Stimulated activated naive CD8-positive, alpha-beta T cell treated with anti-CD3 and anti-CD28 coated beads, Interleukin-15, amount 100 ng/mL, for 72 hours (primary cell): ENCODE results near the gene RPP40.
"Not testable (repeated sequence)": the region's sequence is repeated elsewhere in the genome, so short reads cannot be mapped to it uniquely, and the experiment has no call there.

Experiments
- ATAC-seq: fragments of 150-1000 bp; cut with Tn5 transposase; 2 replicates; pipeline ENCODE4 v1.10.0; 2021; ENCODE audit warnings: mild to moderate bottlenecking, moderate library complexity
- DNase-seq, 2 donors: peaks; one replicate each; pipeline ENCODE4 v3.0.0; 2021 to 2022
- H3K27ac Mint-ChIP-seq, 2 donors: one replicate each; pipeline ENCODE4 v1.8.0; 2022; ENCODE audit warnings: mild to moderate bottlenecking in 2 of 2, mixed read lengths in 2 of 2, moderate library complexity in 2 of 2
- H3K27me3 Mint-ChIP-seq: one replicate; pipeline ENCODE4 v1.8.0; 2022; ENCODE audit warnings: mixed read lengths
- H3K4me1 Mint-ChIP-seq: one replicate; pipeline ENCODE4 v1.8.0; 2022; ENCODE audit warnings: mild to moderate bottlenecking, mixed read lengths
- H3K4me3 Mint-ChIP-seq, 2 donors: one replicate each; pipeline ENCODE4 v1.8.0; 2022; ENCODE audit warnings: mild to moderate bottlenecking in 2 of 2, mixed read lengths in 2 of 2, moderate library complexity in 1 of 2
- H3K9me3 Mint-ChIP-seq, 2 donors: one replicate each; pipeline ENCODE4 v1.8.0; 2022; ENCODE audit warnings: mixed read lengths in 2 of 2

RPP40 gene

DNA sequence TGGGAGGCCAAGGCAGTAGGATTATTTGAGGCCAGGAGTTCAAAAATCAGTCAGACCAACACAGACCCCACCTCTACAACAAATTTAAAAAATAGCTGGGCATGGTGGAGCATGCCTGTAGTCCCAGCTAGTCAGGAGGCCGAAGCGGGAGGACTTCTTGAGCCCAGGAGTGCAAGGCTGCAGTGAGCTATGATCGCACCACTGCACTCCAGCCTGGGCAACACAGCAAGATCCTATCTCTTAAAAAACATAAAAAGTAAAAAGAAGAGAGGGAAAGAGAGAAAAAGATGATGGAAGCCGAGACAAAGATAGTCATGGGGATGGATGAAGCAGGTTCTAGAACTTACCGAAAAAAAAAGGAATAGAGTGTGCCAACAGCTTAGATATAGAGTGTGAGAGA lies 25.8 kb upstream of the RPP40 start:
- no peak overlapping the region for H3K27ac Mint-ChIP-seq
- ATAC-seq (no peak), DNase-seq (no peak)
- H3K4me1 Mint-ChIP-seq: peaks cover 21% of the 10 kb centered on the region
- H3K4me3 Mint-ChIP-seq: no peak overlapping the region
- no peaks in the 10 kb centered on the region for H3K9me3 Mint-ChIP-seq
- peaks cover 8% of the 10 kb centered on the region for H3K27me3 Mint-ChIP-seq

DNA sequence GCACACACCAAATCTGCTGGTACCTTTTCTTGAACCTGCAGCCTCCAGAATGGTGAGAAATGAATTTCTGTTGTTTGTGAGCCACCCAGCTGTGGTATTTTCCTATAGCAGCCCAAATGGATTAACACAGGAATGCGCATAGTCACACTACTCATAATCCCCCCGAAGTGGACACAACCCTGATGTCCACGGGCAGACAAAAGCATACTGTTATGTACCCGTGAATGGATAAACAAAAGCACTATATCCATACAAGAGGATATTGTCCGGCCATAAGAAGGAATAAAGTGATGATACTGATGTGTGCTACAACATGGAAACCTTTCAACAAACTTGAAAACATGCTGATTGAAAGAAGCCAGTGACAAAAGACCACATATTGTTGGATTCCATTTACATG lies 25.1 kb upstream of the RPP40 start:
- H3K4me3 Mint-ChIP-seq: no peak overlapping the region
- no peak for ATAC-seq
- peaks cover 21% of the 10 kb centered on the region for H3K4me1 Mint-ChIP-seq
- no peak for DNase-seq
- H3K27ac Mint-ChIP-seq: no peak overlapping the region
- peaks cover 8% of the 10 kb centered on the region for H3K27me3 Mint-ChIP-seq
- no peaks in the 10 kb centered on the region for H3K9me3 Mint-ChIP-seq

DNA sequence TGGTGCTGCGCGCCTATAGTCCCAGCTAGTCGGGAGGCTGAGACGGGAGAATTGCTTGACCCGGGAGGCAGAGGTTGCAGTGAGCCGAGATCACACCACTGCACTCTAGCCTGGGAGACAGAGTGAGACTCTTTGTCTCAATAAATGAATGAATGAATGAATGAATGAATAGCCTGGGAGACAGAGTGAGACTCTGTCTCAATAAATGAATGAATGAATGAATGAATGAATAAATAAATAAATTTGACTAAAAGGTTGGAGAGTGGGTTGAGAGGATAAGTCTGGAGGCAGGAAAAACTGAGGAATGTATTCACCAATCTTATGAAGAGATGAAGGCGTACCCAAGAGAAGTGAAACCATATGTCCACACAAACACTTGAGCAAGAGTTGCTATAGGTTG lies 24.5 kb upstream of the RPP40 start:
- DNase-seq: no peak
- ATAC-seq: no peak
- Mint-ChIP-seq H3K27me3 (peaks cover 8% of the 10 kb centered on the region), H3K4me1 (peaks cover 21% of the 10 kb centered on the region), H3K4me3 (no peak overlapping the region), H3K9me3 (no peaks in the 10 kb centered on the region), H3K27ac (no peak overlapping the region)

DNA sequence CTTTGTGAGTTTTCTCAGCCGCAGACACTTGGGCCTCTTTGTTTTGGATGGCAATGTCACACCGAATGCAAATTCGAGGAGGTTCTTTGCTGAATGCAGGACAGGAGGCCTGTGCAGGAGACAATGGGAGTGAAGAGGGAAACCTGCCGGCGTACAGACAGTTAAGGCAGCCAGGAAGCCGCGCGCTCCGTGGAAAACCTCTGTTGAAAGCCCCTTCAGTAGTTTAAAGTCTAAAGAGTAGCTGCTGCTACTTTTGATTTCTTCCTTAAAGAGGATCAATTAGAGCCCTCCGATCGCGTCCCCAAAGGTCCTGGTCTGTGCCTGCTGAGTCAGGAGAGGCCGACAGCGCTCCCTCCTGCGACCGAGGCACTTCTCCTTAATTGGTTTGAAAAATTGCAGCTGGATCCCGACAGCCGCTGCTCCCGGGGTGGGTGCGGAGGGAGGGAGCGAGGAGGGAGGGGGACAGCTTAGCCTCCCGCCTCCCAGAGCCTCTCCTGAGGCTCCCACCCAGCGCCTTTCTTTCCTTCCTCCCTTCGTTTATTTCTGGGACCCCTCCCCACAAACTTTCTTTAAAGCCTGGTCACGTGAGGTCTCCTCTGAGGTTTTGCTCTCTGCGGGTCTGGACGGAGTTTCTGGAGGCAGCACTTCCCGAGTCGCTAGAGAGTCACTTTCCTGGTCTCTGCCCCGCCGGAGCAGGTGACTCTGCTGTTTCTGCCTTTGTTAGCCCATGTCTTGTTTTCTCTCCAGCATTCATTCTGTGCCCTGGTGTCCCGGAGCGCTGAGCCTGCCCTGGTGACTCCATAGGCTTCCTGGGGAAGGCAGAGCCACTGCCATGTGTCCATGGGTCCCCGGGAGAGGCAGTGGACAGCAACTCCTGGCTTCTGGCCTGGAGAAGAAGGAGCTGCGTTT lies 22.3 kb upstream of the RPP40 start:
- peaks cover 8% of the 10 kb centered on the region for H3K27me3 Mint-ChIP-seq
- ATAC-seq (no peak), DNase-seq (no peak)
- H3K4me3 Mint-ChIP-seq: peak overlapping the region; percentile 85 to 94
- peaks cover 21% of the 10 kb centered on the region for H3K4me1 Mint-ChIP-seq
- H3K9me3 Mint-ChIP-seq: no peaks in the 10 kb centered on the region
- peak overlapping the region; percentile 95 to 98 for H3K27ac Mint-ChIP-seq

DNA sequence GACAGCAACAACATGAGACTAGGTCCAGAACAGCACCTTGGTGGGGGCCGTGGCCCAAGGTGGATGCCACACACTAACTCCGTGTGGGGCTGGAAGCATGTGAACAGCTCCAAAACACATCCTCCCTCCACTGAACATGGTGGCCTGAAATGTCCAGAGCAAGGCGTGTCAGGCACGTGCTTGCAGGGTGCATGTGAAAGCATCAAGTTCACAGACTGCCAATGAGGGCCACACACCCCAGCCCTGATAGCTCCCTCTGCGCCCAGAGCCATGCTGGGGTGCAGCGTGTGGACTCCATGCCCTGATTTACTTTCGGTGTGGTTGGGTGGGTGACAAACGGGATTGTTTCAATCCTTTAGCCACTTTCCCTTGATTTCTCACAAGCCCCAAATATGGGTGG lies 20.1 kb upstream of the RPP40 start:
- Mint-ChIP-seq H3K9me3 (peaks cover 4 to 12% of the 10 kb centered on the region in 2 donors), H3K4me1 (peaks cover 14% of the 10 kb centered on the region), H3K4me3 (no peak overlapping the region), H3K27ac (no peak overlapping the region), H3K27me3 (peaks cover 8% of the 10 kb centered on the region)
- no peak for ATAC-seq
- no peak for DNase-seq

DNA sequence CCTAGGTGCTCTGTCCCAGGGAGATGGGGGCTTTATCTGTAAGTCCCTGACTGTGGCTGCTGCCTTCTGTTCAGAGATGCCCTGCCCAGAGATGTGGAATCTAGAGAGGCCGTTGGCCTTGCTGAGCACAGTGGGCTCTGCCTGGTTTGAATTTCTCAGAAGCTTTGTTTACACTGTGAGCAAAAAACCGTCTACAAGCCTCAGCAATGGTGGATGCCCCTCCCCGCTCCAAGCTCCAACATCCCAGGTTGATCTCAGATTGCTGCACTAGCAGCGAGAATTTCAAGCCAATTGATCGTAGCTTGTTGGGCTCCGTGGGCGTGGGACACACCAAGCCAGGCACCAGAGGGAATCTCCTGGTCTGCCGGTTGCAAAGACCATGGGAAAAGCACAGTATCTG lies 16.3 kb upstream of the RPP40 start:
- H3K4me1 Mint-ChIP-seq: no peaks in the 10 kb centered on the region
- H3K27me3 Mint-ChIP-seq: no peaks in the 10 kb centered on the region
- H3K27ac Mint-ChIP-seq: no peak overlapping the region
- DNase-seq (no peak), ATAC-seq (no peak)
- H3K9me3 Mint-ChIP-seq: peaks cover 10 to 30% of the 10 kb centered on the region in 2 donors
- no peak overlapping the region for H3K4me3 Mint-ChIP-seq

DNA sequence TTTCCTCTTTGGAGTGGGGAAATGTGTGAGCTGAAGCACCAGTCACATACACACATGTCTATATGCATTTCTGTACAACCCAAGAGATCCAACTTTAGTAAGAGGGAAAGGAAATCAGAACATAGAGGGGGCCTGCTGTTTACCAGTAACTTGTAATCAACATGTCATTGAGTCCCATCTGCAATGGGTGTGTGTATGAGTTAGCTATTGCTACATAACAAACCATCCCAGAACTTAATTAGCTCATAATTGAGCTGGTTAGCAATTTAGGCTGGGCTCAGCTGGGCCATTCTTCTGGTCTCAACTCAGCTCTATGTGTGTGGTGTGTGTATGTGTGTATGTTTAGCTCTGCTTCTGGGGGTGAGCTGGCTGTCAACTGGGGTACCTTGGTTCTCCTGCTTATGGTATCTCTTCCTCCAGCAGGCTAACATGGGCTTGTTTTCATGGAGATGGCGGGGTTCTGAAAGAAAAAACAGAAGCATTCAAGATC lies 10.3 kb upstream of the RPP40 start:
- no peak for DNase-seq
- Mint-ChIP-seq H3K4me1 (no peaks in the 10 kb centered on the region), H3K4me3 (no peak overlapping the region), H3K9me3 (peaks cover 13 to 20% of the 10 kb centered on the region in 2 donors), H3K27ac (no peak overlapping the region), H3K27me3 (no peaks in the 10 kb centered on the region)
- ATAC-seq: no peak

DNA sequence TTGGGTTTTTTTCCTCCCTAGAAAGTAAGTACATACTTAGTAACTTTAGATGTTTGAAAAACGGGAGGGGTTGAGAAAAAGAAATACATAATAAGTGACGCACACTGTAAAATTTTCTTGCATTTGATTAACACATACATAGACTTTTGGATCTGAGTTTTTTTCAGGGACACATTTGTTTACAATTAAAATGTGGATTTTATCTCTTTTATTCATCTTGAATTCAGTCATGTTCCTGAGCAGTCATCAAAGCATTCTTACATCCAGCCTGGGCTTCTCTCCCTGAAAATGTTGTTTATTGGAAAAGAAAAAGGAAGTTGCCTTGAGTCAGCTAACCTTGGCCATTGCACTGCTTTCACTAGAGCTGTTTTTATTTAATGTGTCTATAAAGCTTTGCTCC lies 8.7 kb upstream of the RPP40 start:
- DNase-seq: no peak

DNA sequence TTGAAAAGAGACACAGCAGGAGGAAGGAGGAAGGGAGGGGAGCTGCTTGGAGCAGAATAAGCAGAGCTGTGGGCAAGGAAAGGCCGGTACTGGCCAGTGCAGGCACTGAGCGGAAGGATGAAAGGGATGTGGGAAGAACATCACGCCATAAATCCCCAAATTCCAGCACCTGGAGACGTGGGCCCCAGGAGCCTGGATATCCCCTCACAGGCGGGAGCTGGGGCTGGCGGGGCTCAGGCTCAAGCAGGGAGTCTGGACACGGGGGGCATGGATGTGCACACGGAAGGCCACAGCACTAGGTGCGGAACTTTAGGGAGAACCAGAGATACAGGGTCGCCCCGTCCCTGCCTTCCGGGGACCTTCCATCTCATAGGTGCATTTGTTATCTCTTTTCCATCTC lies 7.5 kb upstream of the RPP40 start:
- ATAC-seq: no peak

More for the DNA sequence above, 8.7 kb upstream of the RPP40 start:
- H3K4me1 Mint-ChIP-seq: no peaks in the 10 kb centered on the region
- H3K9me3 Mint-ChIP-seq: peaks cover 8 to 9% of the 10 kb centered on the region in 2 donors
- no peaks in the 10 kb centered on the region for H3K27me3 Mint-ChIP-seq
- no peak overlapping the region for H3K4me3 Mint-ChIP-seq
- ATAC-seq: no peak
- H3K27ac Mint-ChIP-seq: no peak overlapping the region

DNA sequence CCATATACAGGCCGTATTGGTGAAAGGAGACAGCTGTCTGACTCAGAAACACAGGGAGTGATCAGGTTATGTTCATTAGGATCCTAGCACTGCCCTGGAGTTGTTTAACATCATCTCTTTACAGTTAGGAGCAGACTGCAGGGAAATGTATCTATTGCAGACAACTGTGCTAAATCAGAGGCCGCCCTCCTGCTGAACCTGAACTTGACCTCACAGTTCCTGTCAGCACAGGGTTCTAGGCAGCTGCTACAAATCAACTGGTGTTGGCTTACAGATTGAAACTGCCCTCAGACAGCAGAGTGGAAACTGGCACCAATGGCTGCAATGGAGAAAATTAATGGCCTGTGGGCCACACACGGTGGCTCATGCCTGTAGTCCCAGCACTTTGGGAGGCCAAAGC lies 3.7 kb upstream of the RPP40 start:
- ATAC-seq (no peak), DNase-seq (no peak)
- H3K4me3 Mint-ChIP-seq: no peak overlapping the region
- H3K4me1 Mint-ChIP-seq: peaks cover 13% of the 10 kb centered on the region
- H3K9me3 Mint-ChIP-seq: no peaks in the 10 kb centered on the region
- no peak overlapping the region for H3K27ac Mint-ChIP-seq
- no peaks in the 10 kb centered on the region for H3K27me3 Mint-ChIP-seq

More for the DNA sequence above, 7.5 kb upstream of the RPP40 start:
- peaks cover 0 to 5% of the 10 kb centered on the region in 2 donors for H3K9me3 Mint-ChIP-seq
- DNase-seq: no peak
- H3K4me1 Mint-ChIP-seq: no peaks in the 10 kb centered on the region
- no peak overlapping the region for H3K4me3 Mint-ChIP-seq
- no peaks in the 10 kb centered on the region for H3K27me3 Mint-ChIP-seq
- H3K27ac Mint-ChIP-seq: no peak overlapping the region

DNA sequence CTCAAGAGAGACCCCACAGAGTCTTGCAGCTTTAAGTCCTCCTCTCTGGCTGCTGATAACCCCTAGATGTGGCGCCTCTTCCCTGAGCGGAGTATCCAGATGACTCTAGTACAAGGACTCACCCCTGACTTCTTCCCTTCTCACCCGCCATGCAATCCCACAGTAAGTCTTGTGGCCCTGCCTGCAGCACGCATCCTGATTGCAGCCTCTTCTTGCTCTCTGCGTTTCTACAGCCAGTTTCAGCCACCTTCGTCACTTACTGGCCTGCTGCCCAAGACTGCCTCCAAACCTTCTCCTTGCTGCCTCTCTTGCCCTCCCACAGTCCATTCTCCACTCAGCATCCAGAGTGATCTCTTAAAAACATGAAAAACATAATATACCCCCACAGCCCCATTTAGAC lies 2.4 kb upstream of the RPP40 start:
- H3K4me3 Mint-ChIP-seq: no peak overlapping the region
- no peak for DNase-seq
- peaks cover 13% of the 10 kb centered on the region for H3K4me1 Mint-ChIP-seq
- no peaks in the 10 kb centered on the region for H3K27me3 Mint-ChIP-seq
- H3K27ac Mint-ChIP-seq: no peak overlapping the region
- no peaks in the 10 kb centered on the region for H3K9me3 Mint-ChIP-seq
- no peak for ATAC-seq

DNA sequence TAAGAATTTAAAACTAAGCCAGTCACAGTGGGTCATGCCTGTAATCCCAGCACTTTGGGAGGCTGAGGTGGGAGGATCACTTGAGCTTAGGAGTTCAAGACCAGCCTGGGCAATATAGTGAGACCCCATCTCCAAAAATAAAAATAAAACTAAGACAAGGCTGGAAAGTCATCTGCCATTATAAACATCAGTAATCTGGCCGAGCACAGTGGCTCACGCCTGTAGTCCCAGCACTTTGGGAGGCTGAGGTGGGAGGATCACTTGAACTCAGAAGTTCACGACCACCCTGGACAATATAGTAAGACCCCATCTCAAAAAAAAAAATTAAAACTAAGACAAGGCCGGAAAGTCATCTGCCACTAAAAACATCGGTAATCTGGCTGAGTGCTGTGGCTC lies 1.2 kb upstream of the RPP40 start:
- H3K27me3 Mint-ChIP-seq, DNase-seq, ATAC-seq, H3K9me3 Mint-ChIP-seq, H3K4me3 Mint-ChIP-seq: not testable (repeated sequence)
- Mint-ChIP-seq H3K27ac (peak overlapping the region in 1 of 2 donors; percentile 98), H3K4me1 (peaks cover 13% of the 10 kb centered on the region)

DNA sequence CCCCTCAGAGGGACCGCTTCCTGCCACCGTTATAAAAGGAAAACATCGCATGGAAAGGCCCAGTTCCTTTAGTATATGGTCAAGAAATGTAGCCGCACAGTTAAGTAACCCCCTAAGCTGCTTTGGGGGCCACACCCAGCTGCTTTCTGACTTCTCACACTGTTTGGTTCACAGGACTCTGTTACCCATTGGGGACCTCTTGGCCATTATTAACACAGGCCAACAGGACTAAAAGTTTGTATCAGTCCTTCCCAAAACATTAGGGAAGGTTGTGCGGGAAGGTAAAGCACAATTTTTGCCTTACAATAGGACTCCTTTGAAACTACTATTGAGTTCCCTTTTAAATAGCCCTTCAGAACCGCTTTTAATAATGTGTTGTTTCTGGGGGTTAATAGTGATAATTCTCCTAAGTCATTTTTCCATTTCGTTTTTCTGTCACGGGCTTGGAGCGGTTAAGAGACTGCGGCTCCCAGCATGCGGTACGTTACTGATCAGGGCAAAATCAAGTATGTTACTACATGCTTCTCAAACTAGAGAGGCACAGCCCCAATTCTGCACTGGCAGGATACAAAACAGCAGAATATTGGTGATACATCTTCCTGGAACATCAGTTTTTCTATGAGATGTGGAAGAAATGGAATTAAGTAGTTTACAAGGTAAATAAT lies 668 bp upstream of the RPP40 start:
- Mint-ChIP-seq H3K27ac (peak overlapping the region; percentile 98 to 99), H3K9me3 (no peaks in the 10 kb centered on the region), H3K4me3 (peak overlapping the region; percentile 92 to 97), H3K27me3 (no peaks in the 10 kb centered on the region), H3K4me1 (peaks cover 13% of the 10 kb centered on the region)
- DNase-seq: no peak
- ATAC-seq: peak; percentile 0

DNA sequence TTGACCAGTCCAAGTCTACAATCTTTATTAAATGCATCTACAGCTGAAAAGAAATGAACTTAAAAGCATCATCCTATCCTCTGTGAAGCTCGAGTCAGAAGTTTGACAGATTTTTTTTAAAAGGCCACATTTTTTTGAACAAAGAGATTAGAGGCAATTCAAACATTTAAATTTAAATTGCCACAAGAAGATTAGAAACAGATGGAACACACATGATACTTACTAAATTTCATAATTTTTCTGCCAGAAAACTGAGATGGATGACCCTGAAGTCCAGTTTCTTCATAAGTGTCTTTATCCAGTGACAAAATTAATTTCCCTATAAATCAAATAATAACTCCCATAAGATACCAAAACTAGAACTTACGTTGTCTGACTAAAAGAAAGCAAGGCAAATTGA lies 4.3 kb downstream of the RPP40 start:
- Mint-ChIP-seq H3K27ac (no peak overlapping the region), H3K9me3 (no peaks in the 10 kb centered on the region), H3K4me3 (no peak overlapping the region), H3K4me1 (peaks cover 10% of the 10 kb centered on the region), H3K27me3 (no peaks in the 10 kb centered on the region)
- DNase-seq (no peak), ATAC-seq (no peak)

DNA sequence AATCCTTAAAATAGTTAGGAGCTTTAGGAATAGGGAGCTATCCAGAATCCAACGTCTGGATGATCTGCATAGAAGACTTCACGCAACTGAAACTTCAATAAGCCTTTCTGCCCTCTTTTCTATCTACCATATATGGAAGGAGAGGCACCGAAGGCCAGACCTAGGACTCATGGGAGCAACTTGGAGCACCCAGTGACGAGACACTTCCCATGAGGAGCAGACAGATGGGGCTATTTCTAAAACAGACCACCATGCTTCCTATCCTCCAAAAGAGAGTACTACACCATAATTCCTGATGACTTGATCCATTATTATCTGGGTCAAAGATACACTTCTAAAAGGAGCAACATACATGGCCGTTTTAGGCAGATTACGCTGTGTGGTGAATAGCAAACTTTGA lies 6.0 kb downstream of the RPP40 start:
- no peak for ATAC-seq
- Mint-ChIP-seq H3K27me3 (no peaks in the 10 kb centered on the region), H3K9me3 (no peaks in the 10 kb centered on the region), H3K4me1 (no peaks in the 10 kb centered on the region), H3K27ac (no peak overlapping the region), H3K4me3 (no peak overlapping the region)
- no peak for DNase-seq

DNA sequence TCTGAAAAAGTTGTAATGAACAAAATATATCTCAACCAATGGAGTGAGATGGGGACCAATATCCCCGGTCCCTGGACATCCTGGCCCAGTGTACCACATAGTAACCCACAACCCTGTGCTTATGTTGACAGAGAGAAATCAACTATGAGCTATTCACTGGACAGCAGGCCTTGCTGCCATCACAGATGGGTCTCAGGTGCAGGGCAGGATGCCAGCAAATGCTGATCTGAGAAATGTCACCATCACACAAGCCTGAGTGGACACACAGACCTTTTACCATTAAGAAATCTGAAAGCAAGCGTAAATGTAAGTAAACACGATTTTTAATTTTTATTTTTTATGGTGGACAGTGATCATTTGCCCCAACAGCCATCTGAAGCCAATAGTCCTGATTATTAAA lies 9.1 kb downstream of the RPP40 start:
- ATAC-seq: no peak
- Mint-ChIP-seq H3K27ac (no peak overlapping the region), H3K9me3 (peaks cover 0 to 7% of the 10 kb centered on the region in 2 donors), H3K4me1 (no peaks in the 10 kb centered on the region), H3K27me3 (no peaks in the 10 kb centered on the region), H3K4me3 (no peak overlapping the region)
- DNase-seq: no peak
